CD4-positive, alpha-beta T cell treated with Interleukin-6 at 100 ng/mL for 8 hours (primary cell): ENCODE data around the gene IGFL3.
"Not testable (repeated sequence)": the region's sequence is repeated elsewhere in the genome, so short reads cannot be mapped to it uniquely, and the experiment has no call there.

Experiments used
- DNase-seq: peaks from one replicate; pipeline ENCODE4 v3.0.0-alpha.2; 2020; ENCODE audit warnings: mixed read lengths, low spot score

Gene IGFL3

GRCh38 chr19:46125447-46125846 lies 959 bp upstream of the IGFL3 start:
- no peak for DNase-seq

- DNase-seq: no peak
Measured at GRCh38 chr19:46118136-46118535, 6.4 kb downstream of the IGFL3 start.

- no peak for DNase-seq
Measured at GRCh38 chr19:46116121-46116520, 8.4 kb downstream of the IGFL3 start.

- no peak for DNase-seq
Measured at GRCh38 chr19:46115396-46116106, 8.9 kb downstream of the IGFL3 start.

- DNase-seq: no peak
Measured at GRCh38 chr19:46113726-46114125, 10.8 kb downstream of the IGFL3 start.

GRCh38 chr19:46112527-46112926 lies 12.0 kb downstream of the IGFL3 start:
- no peak for DNase-seq

- no peak for DNase-seq
Measured at GRCh38 chr19:46111376-46111775, 13.1 kb downstream of the IGFL3 start.

GRCh38 chr19:46109876-46110275 lies 14.6 kb downstream of the IGFL3 start:
- no peak for DNase-seq

- no peak for DNase-seq
Measured at GRCh38 chr19:46107371-46107770, 17.1 kb downstream of the IGFL3 start.

GRCh38 chr19:46102333-46102732 lies 22.2 kb downstream of the IGFL3 start:
- not testable (repeated sequence) for DNase-seq

- DNase-seq: no peak
Measured at GRCh38 chr19:46101293-46101692, 23.2 kb downstream of the IGFL3 start.

GRCh38 chr19:46100344-46100743 lies 24.1 kb downstream of the IGFL3 start:
- no peak for DNase-seq

- DNase-seq: no peak
Measured at GRCh38 chr19:46090444-46090843, 34.0 kb downstream of the IGFL3 start.

- DNase-seq: no peak
Measured at GRCh38 chr19:46089432-46089831, 35.1 kb downstream of the IGFL3 start.

GRCh38 chr19:46088101-46088500 lies 36.4 kb downstream of the IGFL3 start:
- DNase-seq: no peak

- DNase-seq: no peak
Measured at GRCh38 chr19:46085888-46086287, 38.6 kb downstream of the IGFL3 start.

- DNase-seq: no peak
Measured at GRCh38 chr19:46082728-46083050, 41.8 kb downstream of the IGFL3 start.

GRCh38 chr19:46081928-46082727 lies 42.4 kb downstream of the IGFL3 start:
- DNase-seq: peak; percentile 3

GRCh38 chr19:46080561-46080960 lies 43.9 kb downstream of the IGFL3 start:
- DNase-seq: no peak

- DNase-seq: no peak
Measured at GRCh38 chr19:46079576-46079975, 44.9 kb downstream of the IGFL3 start.

GRCh38 chr19:46078573-46079332 lies 45.7 kb downstream of the IGFL3 start:
- not testable (repeated sequence) for DNase-seq

GRCh38 chr19:46077815-46078167 lies 46.7 kb downstream of the IGFL3 start:
- no peak for DNase-seq
